Caco-2 (cell line): Measurements from ENCODE around the gene CLPTM1L. TPM values are rescaled to one million over a fixed set of nuclear protein-coding genes. Genes with fewer than 3 reads are reported as not detected.

ENCODE experiments used
- BruUV-seq: library from RNA; stranded (reverse); fragments of 400-500 nt; replicated peaks from 2 replicates; lab custom pipeline; 2021; lab: Mats Ljungman, UMichigan
- CTCF ChIA-PET: fragments of 300-600 bp; sonication (Branson Sonifier 250); formaldehyde crosslinking; loops from one replicate; lab custom pipeline; 2022; ENCODE audit warnings: antibody characterized with exemption; lab: Charles Lee
- POLR2A ChIA-PET: fragments of 300-600 bp; sonication (Branson Sonifier 250); formaldehyde crosslinking; loops from one replicate; lab custom pipeline; 2022; ENCODE audit warnings: antibody characterized with exemption; lab: Charles Lee
- DNase-seq, 2 experiments: peaks; one replicate each; pipeline versions ENCODE4 v3.0.0 to v3.0.0-alpha.2; 2020 to 2022
- H3K27me3 ChIP-seq: replicated peaks from 2 replicates; pipeline ENCODE4 v1.6.0; 2011; ENCODE audit warnings: low read length; ENCODE audit not compliant: control insufficient read depth, insufficient read depth
- H3K36me3 ChIP-seq: 2 replicates; pipeline ENCODE4 v1.5.1; 2011; ENCODE audit warnings: low read length; ENCODE audit not compliant: control insufficient read depth, insufficient read depth
- H3K4me1 ChIP-seq: fragments of 250-450 bp; sonication (Bioruptor Pico); 2 replicates; pipeline ENCODE4 v1.5.1; 2020; ENCODE audit warnings: mild to moderate bottlenecking
- H3K4me3 ChIP-seq: 2 replicates; pipeline ENCODE4 v1.5.1; 2011; ENCODE audit warnings: low read depth, mild to moderate bottlenecking, control low read depth, low read length
- H3K9me3 ChIP-seq: fragments of 250-450 bp; sonication (Bioruptor Pico); 2 replicates; pipeline ENCODE4 v1.5.1; 2020; ENCODE audit warnings: mild to moderate bottlenecking, moderate library complexity
- H3K27ac Mint-ChIP-seq: one replicate; pipeline ENCODE4 v1.8.0; 2022; ENCODE audit warnings: mixed read lengths; ENCODE audit not compliant: unreplicated experiment
- H3K27me3 Mint-ChIP-seq: one replicate; pipeline ENCODE4 v1.8.0; 2022; ENCODE audit warnings: mixed read lengths; ENCODE audit not compliant: insufficient read depth, unreplicated experiment
- H3K36me3 Mint-ChIP-seq: one replicate; pipeline ENCODE4 v1.8.0; 2022; ENCODE audit warnings: mild to moderate bottlenecking, mixed read lengths; ENCODE audit not compliant: insufficient read depth, unreplicated experiment
- H3K4me1 Mint-ChIP-seq: one replicate; pipeline ENCODE4 v1.8.0; 2022; ENCODE audit warnings: low read depth, mixed read lengths; ENCODE audit not compliant: unreplicated experiment
- H3K4me3 Mint-ChIP-seq: one replicate; pipeline ENCODE4 v1.8.0; 2022; ENCODE audit warnings: mild to moderate bottlenecking, moderate library complexity, mixed read lengths; ENCODE audit not compliant: unreplicated experiment
- H3K9me3 Mint-ChIP-seq: one replicate; pipeline ENCODE4 v1.8.0; 2022; ENCODE audit warnings: mixed read lengths; ENCODE audit not compliant: unreplicated experiment
- CTCF ChIP-seq, 2 experiments: fragments of 200-600 bp in 1 of 2; IDR thresholded peaks; 1 replicate in 1 of 2; 2 replicates in 1 of 2; pipeline versions ENCODE4 v1.5.1 to v1.8.0; 2011 to 2022; ENCODE audit warnings: antibody characterized with exemption in 1 of 2, control low read depth in 1 of 2, inconsistent platforms in 1 of 2, low read depth in 1 of 2, low read length in 1 of 2, mild to moderate bottlenecking in 1 of 2, moderate library complexity in 1 of 2; ENCODE audit not compliant: insufficient read depth in 1 of 2, severe bottlenecking in 1 of 2, unreplicated experiment in 1 of 2
- intact Hi-C: fragments of 100-400 bp; cut with micrococcal nuclease; formaldehyde crosslinking; loops from one replicate; pipeline ENCODE4 v1.10.0; 2022; ENCODE audit not compliant: unreplicated experiment
- total RNA-seq: library from RNA; stranded (reverse); gene quantifications from 2 replicates; pipeline ENCODE4 v1.2.3, GENCODE V29; 2022

The CLPTM1L gene
- total RNA-seq, 1 experiment from 2014 or later: 114 TPM

GRCh38 chr5:1279443-1280151 lies 65.3 kb downstream of the CLPTM1L start:
- no TSS peak for BruUV-seq
- H3K9me3 ChIP-seq: no peaks in the 10 kb centered on the region
- Mint-ChIP-seq H3K27me3 (no peaks in the 10 kb centered on the region), H3K9me3 (no peaks in the 10 kb centered on the region), H3K4me3 (no peak overlapping the region), H3K36me3 (peaks cover 7% of the 10 kb centered on the region), H3K4me1 (no peaks in the 10 kb centered on the region), H3K27ac (no peak overlapping the region)
- ChIA-PET POLR2A (no interaction called here), CTCF (no interaction called here)
- no peak for DNase-seq
- no peaks in the 10 kb centered on the region for H3K36me3 ChIP-seq
- intact Hi-C loops: no loop called here
- no peak overlapping the region for H3K4me3 ChIP-seq
- no peaks in the 10 kb centered on the region for H3K27me3 ChIP-seq
- H3K4me1 ChIP-seq: no peaks in the 10 kb centered on the region
- TF ChIP-seq CTCF (IDR thresholded peaks at IDR 0.05; ENCODE audit: insufficient read depth in 1 of 2, low read depth in 1 of 2, low read length in 1 of 2, severe bottlenecking in 1 of 2, unreplicated experiment in 1 of 2): no peak

- H3K4me1 ChIP-seq: no peaks in the 10 kb centered on the region
- H3K36me3 Mint-ChIP-seq: no peaks in the 10 kb centered on the region
- H3K4me1 Mint-ChIP-seq: no peaks in the 10 kb centered on the region
- BruUV-seq: no TSS peak
- intact Hi-C loops: no loop called here
- no peak for TF ChIP-seq CTCF (IDR thresholded peaks at IDR 0.05; ENCODE audit: insufficient read depth in 1 of 2, low read depth in 1 of 2, low read length in 1 of 2, severe bottlenecking in 1 of 2, unreplicated experiment in 1 of 2)
- no peak overlapping the region for H3K4me3 ChIP-seq
- H3K4me3 Mint-ChIP-seq: no peak overlapping the region
- H3K9me3 ChIP-seq: no peaks in the 10 kb centered on the region
- no peaks in the 10 kb centered on the region for H3K27me3 ChIP-seq
- ChIA-PET CTCF (no interaction called here), POLR2A (no interaction called here)
- H3K27ac Mint-ChIP-seq: no peak overlapping the region
- DNase-seq: no peak
- H3K27me3 Mint-ChIP-seq: no peaks in the 10 kb centered on the region
- H3K36me3 ChIP-seq: no peaks in the 10 kb centered on the region
- H3K9me3 Mint-ChIP-seq: no peaks in the 10 kb centered on the region
Observed at GRCh38 chr5:1278656-1279442, 66.0 kb downstream of the CLPTM1L start.

DNA sequence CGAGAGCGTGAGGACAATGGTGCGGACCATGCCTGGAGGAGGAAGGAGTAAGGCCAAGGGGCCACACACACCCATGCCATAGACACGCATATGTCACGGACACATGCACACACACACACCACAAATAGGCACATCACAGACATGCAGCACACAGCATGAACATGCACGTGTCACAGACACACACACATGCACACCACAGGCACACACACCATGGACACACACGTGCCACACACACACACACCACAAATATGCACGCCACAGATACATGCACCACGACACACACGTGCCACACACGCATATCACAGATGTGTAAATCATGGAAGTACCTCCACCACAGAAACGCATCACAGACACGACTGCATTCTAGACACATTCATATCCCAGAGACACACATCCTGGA lies 66.7 kb downstream of the CLPTM1L start:
- TF ChIP-seq CTCF (IDR thresholded peaks at IDR 0.05; ENCODE audit: insufficient read depth in 1 of 2, low read depth in 1 of 2, low read length in 1 of 2, severe bottlenecking in 1 of 2, unreplicated experiment in 1 of 2): no peak
- H3K27me3 ChIP-seq: no peaks in the 10 kb centered on the region
- ChIA-PET CTCF (no interaction called here), POLR2A (no interaction called here)
- no peaks in the 10 kb centered on the region for H3K36me3 Mint-ChIP-seq
- no peak for DNase-seq
- no peak overlapping the region for H3K4me3 Mint-ChIP-seq
- no peak overlapping the region for H3K27ac Mint-ChIP-seq
- no peaks in the 10 kb centered on the region for H3K36me3 ChIP-seq
- no peaks in the 10 kb centered on the region for H3K27me3 Mint-ChIP-seq
- intact Hi-C loops: no loop called here
- no peak overlapping the region for H3K4me3 ChIP-seq
- no peaks in the 10 kb centered on the region for H3K9me3 ChIP-seq
- BruUV-seq: no TSS peak
- no peaks in the 10 kb centered on the region for H3K4me1 ChIP-seq
- H3K9me3 Mint-ChIP-seq: no peaks in the 10 kb centered on the region
- no peaks in the 10 kb centered on the region for H3K4me1 Mint-ChIP-seq
